Breast epithelium (tissue), 4 donors: ENCODE data around the gene TMEM121. TPM values are rescaled to one million over a fixed set of nuclear protein-coding genes. Genes with fewer than 3 reads are reported as not detected.
A peak's percentile ranks its signal among the peaks of the same experiment; 100 is the strongest.
"Not testable (repeated sequence)": the region's sequence is repeated elsewhere in the genome, so short reads cannot be mapped to it uniquely, and the experiment has no call there.

Source experiments
- DNase-seq, 2 donors: peaks; one replicate each; pipeline ENCODE4 v3.0.0-alpha.2; 2019; ENCODE audit warnings: low spot score in 2 of 2
- H3K27ac ChIP-seq, 2 donors: fragments of 200-600 bp; sonication (generic) in 1 of 2; one replicate each; pipeline ENCODE4 v1.5.1; 2016 to 2019; ENCODE audit warnings: mild to moderate bottlenecking in 1 of 2
- H3K27me3 ChIP-seq, 2 donors: fragments of 200-600 bp; sonication (generic) in 1 of 2; one replicate each; pipeline versions ENCODE4 v1.5.1 to v1.6.0; 2017 to 2019; ENCODE audit warnings: control low read depth in 1 of 2, mild to moderate bottlenecking in 1 of 2
- H3K36me3 ChIP-seq: fragments of 200-600 bp; one replicate; pipeline ENCODE4 v1.5.1; 2019
- H3K4me1 ChIP-seq, 2 donors: fragments of 200-600 bp; sonication (generic); one replicate each; pipeline ENCODE4 v1.5.1; 2016 to 2019; ENCODE audit warnings: control low read depth in 1 of 2
- H3K4me3 ChIP-seq, 3 donors: fragments of 200-600 bp; sonication (generic); 1 replicate in 2 of 3; 2 replicates in 1 of 3; pipeline ENCODE4 v1.5.1; 2016 to 2019; ENCODE audit warnings: mild to moderate bottlenecking in 3 of 3, moderate library complexity in 2 of 3
- H3K9me3 ChIP-seq, 2 donors: fragments of 200-600 bp; sonication (generic) in 1 of 2; one replicate each; pipeline ENCODE4 v1.5.1; 2016 to 2019; ENCODE audit warnings: control low read depth in 1 of 2
- CTCF ChIP-seq, 3 donors: fragments of 450-650 bp; IDR thresholded peaks; one replicate each; pipeline ENCODE4 v1.5.1; 2016 to 2017; ENCODE audit warnings: antibody characterized with exemption in 3 of 3, mild to moderate bottlenecking in 3 of 3, moderate library complexity in 3 of 3
- POLR2A ChIP-seq: fragments of 450-650 bp; IDR thresholded peaks from one replicate; pipeline ENCODE4 v1.6.1; 2016; ENCODE audit warnings: antibody characterized with exemption, mild to moderate bottlenecking, moderate library complexity
- POLR2AphosphoS5 ChIP-seq, 3 donors: sonication (generic); formaldehyde crosslinking; IDR thresholded peaks; one replicate each; pipeline ENCODE4 v1.6.1; 2017; ENCODE audit warnings: antibody characterized with exemption in 3 of 3
- intact Hi-C: fragments of 100-400 bp; cut with DNase I; formaldehyde crosslinking; loops from one replicate; pipeline ENCODE4 v1.15.1; 2023; ENCODE audit warnings: low total_unique reads
- total RNA-seq, 3 donors: library from RNA; depleted of rRNA; stranded (reverse); fragments of >200 nt; gene quantifications; one replicate each; pipeline ENCODE4 v1.1.0, GENCODE V29; 2016

Gene TMEM121
- total RNA-seq, 3 donors from 2014 or later: 2.4 to 9.2 (median 9.2) TPM

GRCh38 chr14:105568859-105569766 lies 42.7 kb downstream of the TMEM121 start:
- Histone ChIP-seq H3K4me1 (no peaks in the 10 kb centered on the region), H3K27ac (no peak overlapping the region), H3K36me3 (no peaks in the 10 kb centered on the region), H3K9me3 (no peaks in the 10 kb centered on the region), H3K4me3 (no peak overlapping the region), H3K27me3 (no peaks in the 10 kb centered on the region)
- intact Hi-C loops: no loop called here
- TF ChIP-seq POLR2AphosphoS5 (IDR thresholded peaks at IDR 0.05) (no peak), POLR2A (no peak), CTCF (IDR thresholded peaks at IDR 0.05) (no peak)
- DNase-seq: no peak

DNA sequence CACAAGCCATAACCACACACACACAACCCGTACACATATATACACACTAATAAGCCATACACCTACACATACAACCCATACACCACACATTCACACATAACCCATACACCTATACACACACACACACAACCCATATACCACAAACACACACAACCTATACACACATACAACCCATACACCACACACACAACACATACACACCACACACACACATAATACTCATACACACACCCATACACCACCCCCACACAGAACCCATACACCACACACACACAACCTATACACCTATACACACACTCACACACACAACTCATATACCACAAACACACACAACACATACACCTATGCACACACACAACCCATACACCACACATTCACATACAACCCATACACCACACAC lies 44.1 kb downstream of the TMEM121 start:
- no peaks in the 10 kb centered on the region for H3K9me3 ChIP-seq
- no peak overlapping the region for H3K27ac ChIP-seq
- no peak for TF ChIP-seq POLR2AphosphoS5 (IDR thresholded peaks at IDR 0.05)
- no peak for TF ChIP-seq CTCF (IDR thresholded peaks at IDR 0.05)
- H3K27me3 ChIP-seq: no peaks in the 10 kb centered on the region
- no peaks in the 10 kb centered on the region for H3K4me1 ChIP-seq
- H3K36me3 ChIP-seq: no peaks in the 10 kb centered on the region
- no peak overlapping the region for H3K4me3 ChIP-seq
- intact Hi-C loops: no loop called here
- no peak for DNase-seq

GRCh38 chr14:105571181-105571951 lies 45.0 kb downstream of the TMEM121 start:
- H3K36me3 ChIP-seq, H3K4me1 ChIP-seq, H3K27ac ChIP-seq, intact Hi-C loops, H3K27me3 ChIP-seq, DNase-seq, H3K9me3 ChIP-seq, H3K4me3 ChIP-seq: not testable (repeated sequence)

GRCh38 chr14:105572063-105572462 lies 45.7 kb downstream of the TMEM121 start:
- H3K27ac ChIP-seq, H3K36me3 ChIP-seq, intact Hi-C loops, H3K27me3 ChIP-seq, DNase-seq, H3K4me1 ChIP-seq, H3K4me3 ChIP-seq, H3K9me3 ChIP-seq: not testable (repeated sequence)

DNA sequence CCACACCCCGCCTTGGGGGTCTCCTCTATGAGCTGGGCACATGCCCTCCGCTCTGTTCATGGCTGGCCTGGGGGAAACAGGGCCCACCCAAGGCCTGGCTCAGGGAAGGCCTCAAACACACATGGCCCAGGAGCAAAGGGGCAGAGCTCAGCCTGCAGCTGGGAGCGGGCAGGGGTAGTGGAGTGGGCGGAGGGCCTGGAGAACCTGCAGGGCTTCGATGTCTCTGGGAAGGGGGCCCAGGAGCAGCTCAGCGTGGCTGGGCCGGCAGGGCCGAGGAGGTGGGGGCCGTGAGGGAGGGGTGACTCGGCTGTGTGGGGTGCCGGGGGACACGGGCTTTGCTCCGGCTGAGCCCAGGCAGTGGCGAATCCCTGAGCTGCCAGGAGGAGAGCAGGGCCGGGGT lies 47.5 kb downstream of the TMEM121 start:
- H3K4me3 ChIP-seq, H3K36me3 ChIP-seq, H3K27me3 ChIP-seq, H3K9me3 ChIP-seq, intact Hi-C loops, H3K4me1 ChIP-seq, H3K27ac ChIP-seq: not testable (repeated sequence)
- DNase-seq: peak in 1 of 2 donors; percentile 22

DNA sequence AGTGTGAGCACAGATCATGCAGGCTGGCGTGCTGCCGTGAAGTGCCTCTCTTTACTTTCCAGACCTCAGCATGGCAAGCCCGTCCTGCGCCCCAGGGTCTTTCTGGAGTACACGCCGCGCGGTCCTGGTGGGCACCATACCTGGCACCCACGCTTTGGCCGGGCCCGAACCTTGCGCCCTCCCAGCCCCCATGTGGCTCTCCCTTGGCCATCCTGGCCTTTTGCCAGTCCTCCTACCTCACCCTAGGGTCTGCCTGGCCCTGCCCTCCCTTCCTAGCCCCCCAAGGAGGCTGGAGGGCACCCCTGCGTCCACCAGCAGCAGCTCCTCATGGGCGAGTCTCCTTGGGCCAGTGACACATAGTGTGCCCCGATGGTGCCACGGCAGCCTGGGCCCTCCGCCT lies 48.0 kb downstream of the TMEM121 start:
- H3K36me3 ChIP-seq, H3K4me3 ChIP-seq, DNase-seq, H3K27me3 ChIP-seq, H3K9me3 ChIP-seq, H3K4me1 ChIP-seq, intact Hi-C loops, H3K27ac ChIP-seq: not testable (repeated sequence)

- H3K27ac ChIP-seq, intact Hi-C loops, H3K27me3 ChIP-seq, H3K4me1 ChIP-seq, H3K36me3 ChIP-seq, H3K9me3 ChIP-seq, H3K4me3 ChIP-seq: not testable (repeated sequence)
- DNase-seq: peak in 1 of 2 donors; percentile 24
Observed at GRCh38 chr14:105575016-105575700, 48.8 kb downstream of the TMEM121 start.
